B cell (primary cell): ENCODE results near the gene TSPOAP1. TPM values are rescaled to one million over a fixed set of nuclear protein-coding genes. Genes with fewer than 3 reads are reported as not detected.

ENCODE experiments used
- ATAC-seq: fragments of 200-7000 bp; cut with Tn5 transposase; one replicate; pipeline ENCODE4 v1.10.0; 2021; ENCODE audit warnings: low read depth, mild to moderate bottlenecking, moderate number of reproducible peaks, moderate library complexity
- CTCF ChIA-PET: fragments of 350-600 bp; sonication (Branson Sonifier 250); formaldehyde crosslinking; loops from one replicate; lab custom pipeline; 2021; ENCODE audit warnings: antibody characterized with exemption, inconsistent platforms; lab: Charles Lee
- POLR2A ChIA-PET: fragments of 350-600 bp; sonication (Branson Sonifier 250); formaldehyde crosslinking; loops from one replicate; lab custom pipeline; 2021; ENCODE audit warnings: antibody characterized with exemption; lab: Charles Lee
- DNase-seq: peaks from one replicate; pipeline ENCODE4 v3.0.0; 2013
- H2AFZ ChIP-seq: 2 replicates; pipeline ENCODE4 v1.6.1; 2012; ENCODE audit warnings: mild to moderate bottlenecking, low read depth, low read length; ENCODE audit not compliant: insufficient read depth, poor library complexity, severe bottlenecking
- H3K27ac ChIP-seq, 2 donors: 1 replicate in 1 of 2; 2 replicates in 1 of 2; pipeline ENCODE4 v1.5.1; 2012 to 2013; ENCODE audit warnings: low read length in 2 of 2, mild to moderate bottlenecking in 2 of 2, moderate library complexity in 1 of 2
- H3K27me3 ChIP-seq, 4 experiments: fragments of 200-600 bp in 1 of 4; sonication (generic) in 1 of 4; replicated peaks in 1 of 4; 1 replicate in 2 of 4; 2 replicates in 2 of 4; pipeline versions ENCODE4 v1.6.1 to v1.7.0; 2013 to 2016; ENCODE audit warnings: low read length in 3 of 4, mild to moderate bottlenecking in 2 of 4, mixed read lengths in 1 of 4, moderate library complexity in 1 of 4; ENCODE audit not compliant: insufficient read depth in 4 of 4, control insufficient read depth in 3 of 4; ENCODE audit errors: control extremely low read depth in 1 of 4
- H3K36me3 ChIP-seq, 2 experiments: replicated peaks in 1 of 2; 1 replicate in 1 of 2; 2 replicates in 1 of 2; pipeline versions ENCODE4 v1.6.1 to v1.7.1; 2013; ENCODE audit warnings: low read length in 1 of 2; ENCODE audit not compliant: insufficient read depth in 2 of 2, control insufficient read depth in 1 of 2; ENCODE audit errors: control extremely low read depth in 1 of 2, extremely low read depth in 1 of 2
- H3K4me1 ChIP-seq, 2 donors: fragments of 200-600 bp in 1 of 2; sonication (generic) in 1 of 2; 1 replicate in 1 of 2; 2 replicates in 1 of 2; pipeline versions ENCODE4 v1.5.1 to v1.6.1; 2013 to 2017; ENCODE audit warnings: low read length in 2 of 2; ENCODE audit not compliant: control insufficient read depth in 2 of 2, insufficient read depth in 2 of 2
- H3K4me2 ChIP-seq: replicated peaks from 2 replicates; pipeline ENCODE3; 2012; ENCODE audit warnings: mild to moderate bottlenecking, low read depth, low read length; ENCODE audit not compliant: poor library complexity, severe bottlenecking
- H3K4me3 ChIP-seq, 5 experiments: fragments of 200-600 bp in 1 of 5; sonication (generic) in 1 of 5; 1 replicate in 3 of 5; 2 replicates in 2 of 5; pipeline versions ENCODE4 v1.5.1 to v1.7.0; 2011 to 2016; ENCODE audit warnings: low read length in 4 of 5, mild to moderate bottlenecking in 4 of 5, low read depth in 2 of 5, control low read depth in 1 of 5, moderate library complexity in 1 of 5; ENCODE audit not compliant: insufficient read depth in 1 of 5; ENCODE audit errors: control extremely low read depth in 1 of 5, extremely low read depth in 1 of 5
- H3K79me2 ChIP-seq: fragments of 200-600 bp; sonication (generic); one replicate; pipeline ENCODE4 v1.6.0; 2016; ENCODE audit warnings: low read length; ENCODE audit not compliant: control insufficient read depth, insufficient read depth
- H3K9ac ChIP-seq: fragments of 200-600 bp; sonication (generic); 2 replicates; pipeline ENCODE4 v1.6.1; 2017; ENCODE audit warnings: mild to moderate bottlenecking, low read length, moderate library complexity
- H3K9me3 ChIP-seq, 3 donors: one replicate each; pipeline versions ENCODE4 v1.6.1 to v1.7.1; 2013; ENCODE audit warnings: low read length in 2 of 3; ENCODE audit not compliant: control insufficient read depth in 2 of 3, insufficient read depth in 1 of 3; ENCODE audit errors: control extremely low read depth in 1 of 3
- H4K20me1 ChIP-seq: 2 replicates; pipeline ENCODE4 v1.6.0; 2012; ENCODE audit warnings: mild to moderate bottlenecking, low read length; ENCODE audit not compliant: insufficient read depth, control insufficient read depth, poor library complexity, severe bottlenecking
- H3K27ac Mint-ChIP-seq: one replicate; pipeline ENCODE4 v1.8.0; 2021; ENCODE audit warnings: mixed read lengths
- H3K27me3 Mint-ChIP-seq: one replicate; pipeline ENCODE4 v1.8.0; 2021; ENCODE audit warnings: mixed read lengths
- H3K4me1 Mint-ChIP-seq: one replicate; pipeline ENCODE4 v1.8.0; 2021; ENCODE audit warnings: mixed read lengths
- H3K4me3 Mint-ChIP-seq: one replicate; pipeline ENCODE4 v1.8.0; 2021; ENCODE audit warnings: mixed read lengths
- H3K9me3 Mint-ChIP-seq: one replicate; pipeline ENCODE4 v1.8.0; 2022; ENCODE audit warnings: mixed read lengths; ENCODE audit not compliant: insufficient read depth
- CTCF ChIP-seq: fragments of 200-600 bp; IDR thresholded peaks from one replicate; pipeline ENCODE4 v1.8.0; 2022; ENCODE audit warnings: antibody characterized with exemption, mild to moderate bottlenecking
- EZH2 ChIP-seq: IDR thresholded peaks from 2 replicates; pipeline ENCODE4 v1.6.1; 2012; ENCODE audit warnings: borderline replicate concordance, low read depth, mild to moderate bottlenecking, moderate library complexity, low read length; ENCODE audit not compliant: insufficient read depth, poor library complexity, severe bottlenecking
- whole genome bisulfite sequencing: methylation state at CpG from one replicate; pipeline ENCODE4 v1.1.5; 2013; ENCODE audit warnings: missing lambda C conversion rate; ENCODE audit not compliant: insufficient coverage; 5-methylcytosine and 5-hydroxymethylcytosine counted together
- intact Hi-C: fragments of 100-400 bp; cut with micrococcal nuclease; formaldehyde crosslinking; loops from one replicate; pipeline ENCODE4 v1.10.0; 2022
- polyA minus RNA-seq: library from RNA; depleted of rRNA, polyadenylated mRNA; stranded (reverse); fragments of >200 nt; gene quantifications from 2 replicates; pipeline ENCODE4 v1.2.3, GENCODE V29; 2012
- polyA plus RNA-seq: library from polyadenylated mRNA; depleted of rRNA; stranded (reverse); fragments of >200 nt; gene quantifications from 2 replicates; pipeline ENCODE4 v1.2.3, GENCODE V29; 2012
- total RNA-seq, 2 donors: library from RNA; stranded (reverse); fragments of 120-200 nt in 1 of 2; gene quantifications; 1 replicate in 1 of 2; 2 replicates in 1 of 2; pipeline versions ENCODE4 v1.2.3 to v1.2.4, GENCODE V29; 2013 to 2022

The TSPOAP1 gene, protein sequence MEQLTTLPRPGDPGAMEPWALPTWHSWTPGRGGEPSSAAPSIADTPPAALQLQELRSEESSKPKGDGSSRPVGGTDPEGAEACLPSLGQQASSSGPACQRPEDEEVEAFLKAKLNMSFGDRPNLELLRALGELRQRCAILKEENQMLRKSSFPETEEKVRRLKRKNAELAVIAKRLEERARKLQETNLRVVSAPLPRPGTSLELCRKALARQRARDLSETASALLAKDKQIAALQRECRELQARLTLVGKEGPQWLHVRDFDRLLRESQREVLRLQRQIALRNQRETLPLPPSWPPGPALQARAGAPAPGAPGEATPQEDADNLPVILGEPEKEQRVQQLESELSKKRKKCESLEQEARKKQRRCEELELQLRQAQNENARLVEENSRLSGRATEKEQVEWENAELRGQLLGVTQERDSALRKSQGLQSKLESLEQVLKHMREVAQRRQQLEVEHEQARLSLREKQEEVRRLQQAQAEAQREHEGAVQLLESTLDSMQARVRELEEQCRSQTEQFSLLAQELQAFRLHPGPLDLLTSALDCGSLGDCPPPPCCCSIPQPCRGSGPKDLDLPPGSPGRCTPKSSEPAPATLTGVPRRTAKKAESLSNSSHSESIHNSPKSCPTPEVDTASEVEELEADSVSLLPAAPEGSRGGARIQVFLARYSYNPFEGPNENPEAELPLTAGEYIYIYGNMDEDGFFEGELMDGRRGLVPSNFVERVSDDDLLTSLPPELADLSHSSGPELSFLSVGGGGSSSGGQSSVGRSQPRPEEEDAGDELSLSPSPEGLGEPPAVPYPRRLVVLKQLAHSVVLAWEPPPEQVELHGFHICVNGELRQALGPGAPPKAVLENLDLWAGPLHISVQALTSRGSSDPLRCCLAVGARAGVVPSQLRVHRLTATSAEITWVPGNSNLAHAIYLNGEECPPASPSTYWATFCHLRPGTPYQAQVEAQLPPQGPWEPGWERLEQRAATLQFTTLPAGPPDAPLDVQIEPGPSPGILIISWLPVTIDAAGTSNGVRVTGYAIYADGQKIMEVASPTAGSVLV (N-terminal part only)
- total RNA-seq: 25.2 and 30.7 TPM in 2 replicates
- total RNA-seq (2013): 5.0 TPM
- polyA plus RNA-seq: 10.8 and 16.0 TPM in 2 replicates
- 9.2 and 10.5 TPM in 2 replicates for polyA minus RNA-seq

GRCh38 chr17:58328195-58329034 lies at the start of gene TSPOAP1:
Gene TSPOAP1 (minus strand): TSS chr17:58328795. CDS start chr17:58327920, 875 bp downstream.
- peak within 1 kb of the TSS; percentile 12 for H2AFZ ChIP-seq
- H3K4me2 ChIP-seq: peak within 1 kb of the TSS; percentile 92
- H3K79me2 ChIP-seq: peaks cover 51% of the 10 kb centered on the region
- peaks cover 62% of the 10 kb centered on the region for H3K4me1 Mint-ChIP-seq
- intact Hi-C loops: loop anchor here (1.0 to 2.0 kb wide), 6 partner anchors 10 to 190 kb away; partner anchors contain the start of genes RNF43 and SUPT4H1
- H3K27me3 Mint-ChIP-seq: no peaks in the 10 kb centered on the region
- CTCF ChIA-PET: interaction anchor here (0.6 to 17.9 kb wide), 6 partner anchors 12 to 676 kb away, joined by 3 to 587 read pairs (median 20); partner anchors contain the start of genes RNF43 and SUPT4H1
- ATAC-seq (peak; percentile 4), DNase-seq (peak; percentile 84)
- POLR2A ChIA-PET: interaction anchor here (0.6 to 19.3 kb wide), 10 partner anchors 12 to 182 kb away, joined by 3 to 663 read pairs (median 4); partner anchors contain the start of genes HSF5, RNF43 and SUPT4H1
- H3K27ac ChIP-seq: peak within 1 kb of the TSS; percentile 73 to 85
- peak within 1 kb of the TSS; percentile 93 for H3K27ac Mint-ChIP-seq
- TF ChIP-seq CTCF (no peak), EZH2 (no peak)
- H3K4me3 Mint-ChIP-seq: peak within 1 kb of the TSS; percentile 91
- peaks cover 45% of the 10 kb centered on the region for H4K20me1 ChIP-seq
- no peaks in the 10 kb centered on the region for H3K27me3 ChIP-seq
- peak within 1 kb of the TSS; percentile 99 for H3K9ac ChIP-seq
- H3K4me3 ChIP-seq: peak within 1 kb of the TSS; percentile 81 to 100 (median 99)
- H3K36me3 ChIP-seq: peaks cover 2 to 29% of the 10 kb centered on the region in 2 experiments
- no peaks in the 10 kb centered on the region for H3K9me3 ChIP-seq
- under 1% methylated on average over 18 of the region's 23 CpGs for WGBS
- H3K9me3 Mint-ChIP-seq: no peaks in the 10 kb centered on the region
- peaks cover 33 to 67% of the 10 kb centered on the region in 2 donors for H3K4me1 ChIP-seq
